HG02759 (cell line): Measurements from ENCODE around the gene DDX41.
"Not testable (repeated sequence)": the region's sequence is repeated elsewhere in the genome, so short reads cannot be mapped to it uniquely, and the experiment has no call there.

Experiments used
- ATAC-seq: cut with Tn5 transposase; IDR thresholded peaks from one replicate; pipeline ENCODE4 v1.9.1; 2021; ENCODE audit warnings: mild to moderate bottlenecking, moderate library complexity; ENCODE audit not compliant: unreplicated experiment

The DDX41 gene

GRCh38 chr5:177516601-177517568, at the start of gene DDX41:
DDX41 (minus strand) TSS chr5:177516961; CDS start chr5:177516945, 16 bp downstream.
- ATAC-seq = peak; percentile 82

- ATAC-seq = no peak
These were observed 48.3 kb upstream of the DDX41 start for GRCh38 chr5:177565046-177565445.

GRCh38 chr5:177559446-177559941, 42.7 kb upstream of the DDX41 start:
- not testable (repeated sequence) for ATAC-seq

GRCh38 chr5:177557796-177558195, 41.0 kb upstream of the DDX41 start:
- no peak for ATAC-seq

- ATAC-seq = no peak
These were observed 40.4 kb upstream of the DDX41 start for GRCh38 chr5:177557041-177557647.

DNA sequence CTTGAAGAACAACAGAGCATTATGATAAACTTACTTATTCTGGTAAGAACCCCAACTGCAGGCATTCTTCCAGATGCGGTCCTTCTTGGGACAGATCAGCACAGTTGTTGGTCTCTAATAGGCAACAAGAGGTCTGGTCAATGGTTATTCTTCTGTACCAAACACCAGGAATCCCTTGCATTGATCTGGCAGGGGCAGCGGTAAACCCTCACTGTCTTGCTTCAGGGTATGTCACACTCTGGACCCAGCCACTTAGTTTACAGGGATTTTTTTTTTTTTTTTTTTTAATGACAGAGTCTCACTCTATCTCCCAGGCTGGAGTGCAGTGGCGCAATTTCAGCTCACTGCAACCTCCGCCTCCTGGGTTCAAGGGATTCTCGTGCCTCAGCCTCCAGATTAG, 38.9 kb upstream of the DDX41 start:
- ATAC-seq = no peak

DNA sequence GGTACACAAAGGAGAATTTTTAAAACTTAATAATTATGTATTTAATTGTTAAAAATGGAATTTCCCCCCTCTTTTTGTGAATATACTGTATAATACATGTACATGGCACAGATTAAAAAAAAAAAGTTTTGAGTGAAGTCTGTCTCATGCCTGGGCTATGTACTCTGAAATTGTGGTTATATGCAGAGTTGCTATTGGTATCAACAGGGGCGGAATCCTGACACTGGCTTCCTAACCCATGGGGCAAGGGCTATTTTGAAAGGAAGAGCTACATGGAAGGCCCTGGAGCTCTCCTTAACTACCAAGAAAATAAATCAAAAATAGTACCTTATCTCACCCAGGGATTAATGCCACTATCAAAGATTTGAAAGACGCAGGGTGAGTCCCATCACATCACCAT, 38.5 kb upstream of the DDX41 start:
- no peak for ATAC-seq

DNA sequence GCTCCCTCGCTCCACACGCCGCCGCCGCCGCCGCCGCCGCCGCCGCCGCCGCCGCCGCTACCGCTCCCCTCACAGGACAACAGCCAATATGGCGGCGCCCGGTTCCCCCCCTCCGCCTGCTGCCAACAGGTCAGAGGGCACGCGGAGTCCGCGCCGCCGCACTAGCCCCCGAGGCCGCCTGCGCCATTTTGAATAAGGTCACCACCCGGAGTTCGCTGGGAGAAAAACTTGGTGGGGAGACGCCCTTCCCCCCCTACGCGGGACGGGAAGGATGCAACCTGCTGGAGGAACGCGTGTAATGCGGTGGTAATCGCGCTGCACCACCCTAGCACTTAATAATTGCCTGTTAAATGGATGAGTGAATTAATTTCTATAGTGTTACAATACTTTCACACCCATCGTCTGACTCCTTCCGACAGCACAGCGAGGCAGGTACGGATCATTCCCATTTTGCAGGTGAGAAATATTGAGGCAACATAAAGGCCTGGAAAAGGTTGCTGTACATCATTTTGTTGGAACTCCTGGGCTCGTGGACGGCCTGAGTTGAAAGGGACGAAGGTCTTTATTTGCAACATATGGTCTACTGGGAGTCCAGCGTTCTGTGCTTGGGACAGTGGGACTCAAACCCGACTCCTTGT, 37.8 kb upstream of the DDX41 start, which contains the start of gene FAM193B:
Gene FAM193B, minus strand, starts transcription at position 90 of the 638 bp plus-strand sequence. CDS start 105 bp downstream, outside the sequence.
- ATAC-seq = peak; percentile 90

DNA sequence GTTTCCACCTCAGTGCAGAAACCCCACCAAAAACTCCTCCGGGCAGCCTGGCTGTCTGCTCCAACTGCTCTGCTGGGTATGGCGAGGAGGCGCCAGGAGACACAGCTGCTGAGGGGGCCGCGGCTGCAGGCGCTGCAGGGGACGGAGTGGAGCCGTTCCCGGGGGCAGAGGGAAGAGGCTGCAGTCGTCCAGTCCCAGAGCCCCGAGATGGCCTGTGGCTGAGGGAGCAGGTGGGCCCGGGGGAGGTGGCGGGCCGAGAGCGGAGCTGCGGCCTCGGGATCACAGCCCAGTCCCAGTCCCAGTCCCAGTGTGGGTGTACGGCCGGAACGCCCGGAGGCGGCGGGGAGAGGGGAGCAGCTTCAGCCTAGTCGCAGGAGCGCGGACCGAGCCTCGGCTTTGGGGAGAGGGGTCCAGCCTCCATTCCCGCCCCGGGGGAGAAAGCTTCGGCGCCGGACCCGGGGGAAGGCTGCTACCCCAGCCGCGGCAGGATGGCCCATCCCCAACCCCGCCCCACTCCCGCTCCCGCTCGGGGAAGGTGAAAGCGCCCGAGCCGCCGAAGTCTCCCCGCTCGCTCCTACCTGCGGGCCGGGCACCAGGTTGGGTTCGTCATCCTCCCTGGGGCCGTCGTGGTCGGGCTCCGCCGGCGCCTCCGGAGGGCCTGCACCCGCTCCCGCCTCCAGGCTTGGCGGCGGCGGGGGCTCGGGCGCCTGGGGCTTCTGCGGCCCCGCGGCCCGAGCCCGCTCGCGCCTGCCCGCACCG, 37.1 kb upstream of the DDX41 start:
- ATAC-seq = peak; percentile 51

- no peak for ATAC-seq
These were observed 36.2 kb upstream of the DDX41 start for GRCh38 chr5:177552839-177553455.

- ATAC-seq = no peak
These were observed 33.4 kb upstream of the DDX41 start for GRCh38 chr5:177550122-177550521.

GRCh38 chr5:177548495-177548894, 31.7 kb upstream of the DDX41 start:
- ATAC-seq = no peak

DNA sequence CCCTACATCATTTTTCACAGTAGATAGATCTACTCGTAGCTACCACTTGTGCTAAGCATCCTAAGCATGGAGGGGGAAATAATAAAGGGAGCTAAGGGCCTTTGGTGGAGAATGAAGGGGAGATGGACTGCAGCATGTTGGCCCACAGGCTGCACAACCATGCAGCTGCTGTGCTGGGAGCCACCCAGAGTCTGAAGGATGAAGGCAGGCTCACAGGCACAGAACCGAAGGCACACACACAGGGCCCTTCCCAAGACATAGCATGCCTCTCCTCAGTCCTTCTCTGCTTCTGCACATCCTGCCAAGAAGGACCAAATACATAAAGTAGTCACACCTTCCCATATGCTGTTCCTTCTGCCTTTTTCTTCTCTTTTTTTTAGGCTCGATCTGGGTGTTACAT, 31.0 kb upstream of the DDX41 start:
- ATAC-seq = no peak

GRCh38 chr5:177546258-177546741, 29.5 kb upstream of the DDX41 start:
- no peak for ATAC-seq

- ATAC-seq = no peak
These were observed 28.9 kb upstream of the DDX41 start for GRCh38 chr5:177545487-177546257.

DNA sequence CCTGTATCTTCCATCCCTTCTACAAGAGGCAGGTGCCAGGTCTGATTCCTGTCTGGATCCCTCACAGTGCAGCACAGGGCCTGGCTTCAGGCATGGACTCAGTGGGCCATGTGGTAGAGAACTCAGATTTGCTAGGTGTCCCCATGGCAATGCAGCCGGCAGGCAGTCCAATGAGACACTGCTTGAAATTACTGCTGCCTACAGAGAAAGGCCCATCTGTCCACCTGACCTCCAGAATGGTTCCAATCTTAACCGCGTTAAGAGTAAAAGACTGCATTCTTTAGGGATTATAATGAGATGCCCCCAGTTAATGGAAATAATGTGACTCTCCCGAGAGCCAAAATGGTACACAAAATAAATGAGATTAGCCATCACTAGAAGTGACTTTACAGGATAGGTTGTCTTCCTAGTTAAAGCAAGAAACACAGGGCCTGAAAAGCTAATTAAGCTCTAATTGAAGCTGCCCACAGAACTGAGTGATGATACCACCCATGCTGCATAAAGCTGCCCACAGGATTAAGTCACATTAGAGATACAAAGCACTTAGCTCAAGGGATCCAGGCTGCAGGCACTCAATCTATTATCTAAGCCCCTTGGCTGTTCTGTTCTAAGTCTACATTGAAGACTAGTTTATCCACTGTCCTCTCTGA, 26.2 kb upstream of the DDX41 start:
- no peak for ATAC-seq

GRCh38 chr5:177540438-177540837, 23.7 kb upstream of the DDX41 start:
- no peak for ATAC-seq

DNA sequence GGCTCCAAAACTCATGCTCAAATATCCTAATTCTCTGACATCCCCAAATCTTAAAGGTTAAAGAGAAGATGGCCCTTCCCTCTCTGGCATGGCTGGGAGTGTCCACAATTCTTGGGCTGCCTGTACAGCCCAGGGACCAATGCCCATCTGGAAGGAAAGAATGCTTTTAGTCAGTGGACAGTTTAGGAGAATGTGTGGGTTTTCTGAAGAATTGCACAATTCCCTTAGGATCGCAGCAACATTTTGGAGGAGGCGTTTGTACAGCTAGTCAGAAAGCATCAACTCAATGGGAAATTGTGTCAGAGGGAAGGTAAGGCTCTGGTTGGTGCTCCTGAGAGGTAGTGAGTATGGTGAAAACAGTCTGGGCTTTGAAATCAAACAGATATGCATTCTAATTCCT, 22.6 kb upstream of the DDX41 start:
- no peak for ATAC-seq

- no peak for ATAC-seq
These were observed 22.1 kb upstream of the DDX41 start for GRCh38 chr5:177538876-177539275.
